ENCODE results near the gene INKA2. TPM values are rescaled to one million over a fixed set of nuclear protein-coding genes. Genes with fewer than 3 reads are reported as not detected.

The INKA2 gene
- 4.7 and 6.6 TPM in 2 replicates for total RNA-seq

DNA sequence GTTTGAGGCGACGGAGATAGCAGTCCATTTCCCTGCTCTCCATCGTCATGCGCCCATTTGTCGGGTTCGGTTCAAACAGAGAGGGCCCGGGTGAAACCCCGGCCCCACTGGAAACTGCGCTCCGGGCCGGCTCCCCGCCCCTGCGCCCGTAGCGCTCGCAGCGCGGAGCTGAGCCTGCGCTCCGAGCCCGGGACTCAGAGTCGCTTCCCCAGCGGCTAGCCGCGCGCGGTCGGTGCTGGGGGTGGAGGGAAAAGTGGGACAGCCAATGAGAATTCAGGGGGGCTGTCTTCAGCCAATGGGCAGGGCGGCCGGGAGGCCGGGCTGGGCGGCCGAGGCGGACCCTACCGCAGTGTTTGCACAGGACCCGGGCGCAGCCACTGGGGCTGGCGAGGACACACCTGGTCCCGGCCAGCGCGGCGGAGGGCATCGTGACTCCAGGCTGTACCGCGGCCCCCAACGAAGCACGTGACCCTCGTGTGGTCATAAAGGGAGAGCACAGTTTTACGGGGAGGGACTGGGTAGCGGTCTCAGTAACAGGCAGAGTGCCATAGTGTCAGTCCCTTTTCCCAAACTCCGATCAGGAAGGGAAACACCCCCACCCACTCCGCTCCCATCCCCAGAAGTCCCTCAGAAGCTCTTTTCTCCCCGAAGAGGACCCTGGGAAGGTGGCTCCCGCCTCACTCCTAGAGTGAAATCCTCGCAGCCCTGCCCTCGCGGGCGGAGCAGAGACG is at the start of gene INKA2:
TSS of gene INKA2 (minus strand) at position 202 of the 731 bp plus-strand sequence. CDS start at position 49, 153 bp downstream.

GRCh38 chr1:111755331-111756123 is 16.3 kb upstream of the INKA2 start, which contains the start of gene DDX20:
Gene DDX20, plus strand, starts transcription at chr1:111755901. Its CDS starts 24 bp downstream, at chr1:111755925.

Other genes with a start within 250 kb of the INKA2 start
- not detected in 2 replicates for gene ADORA3, start 235.8 kb downstream of the INKA2 start, total RNA-seq
- not detected in 2 replicates for gene TMIGD3, start 235.8 kb downstream of the INKA2 start, total RNA-seq
- 14.4 and 15.3 TPM in 2 replicates for gene RAP1A, start 119.6 kb downstream of the INKA2 start, total RNA-seq
- gene DDX20, start 16.5 kb upstream of the INKA2 start, total RNA-seq = 17.7 and 18.9 TPM in 2 replicates

Data from dermis lymphatic vessel endothelial cell (primary cell).